Mesenchymal stem cell (in vitro differentiated cells and primary cell): ENCODE data around the gene TMEM38B. TPM values are rescaled to one million over a fixed set of nuclear protein-coding genes. Genes with fewer than 3 reads are reported as not detected.

Experiments used
- DNase-seq: peaks from one replicate; pipeline ENCODE4 v3.0.0-alpha.2; 2013
- H2AFZ ChIP-seq: one replicate; pipeline ENCODE4 v1.6.1; 2013; ENCODE audit warnings: low read depth, mild to moderate bottlenecking, control low read depth, inconsistent platforms, low read length, moderate library complexity
- H2AK5ac ChIP-seq: 2 replicates; pipeline ENCODE4 v1.6.1; 2013; ENCODE audit warnings: low read length, moderate library complexity, mild to moderate bottlenecking, inconsistent platforms; ENCODE audit not compliant: severe bottlenecking
- H2BK120ac ChIP-seq: one replicate; pipeline ENCODE4 v1.6.1; 2013; ENCODE audit warnings: low read depth, mild to moderate bottlenecking, inconsistent platforms, low read length, moderate library complexity
- H2BK12ac ChIP-seq, 2 experiments: one replicate each; pipeline ENCODE4 v1.6.1; 2013; ENCODE audit warnings: inconsistent platforms in 2 of 2, low read length in 2 of 2, mild to moderate bottlenecking in 2 of 2, moderate library complexity in 2 of 2, control low read depth in 1 of 2
- H2BK15ac ChIP-seq: one replicate; pipeline ENCODE4 v1.6.1; 2013; ENCODE audit warnings: mild to moderate bottlenecking, low read depth, inconsistent platforms; ENCODE audit not compliant: poor library complexity, severe bottlenecking
- H2BK5ac ChIP-seq: 2 replicates; pipeline ENCODE4 v1.6.1; 2013; ENCODE audit warnings: low read depth, mild to moderate bottlenecking, low read length, control low read depth, inconsistent platforms; ENCODE audit not compliant: poor library complexity, severe bottlenecking
- H3K14ac ChIP-seq, 2 experiments: one replicate each; pipeline ENCODE4 v1.6.1; 2013; ENCODE audit warnings: inconsistent platforms in 2 of 2, low read length in 2 of 2, control low read depth in 1 of 2, mild to moderate bottlenecking in 1 of 2, moderate library complexity in 1 of 2
- H3K18ac ChIP-seq, 2 experiments: one replicate each; pipeline ENCODE4 v1.6.1; 2013; ENCODE audit warnings: inconsistent platforms in 2 of 2, low read length in 2 of 2, control low read depth in 1 of 2, low read depth in 1 of 2, mild to moderate bottlenecking in 1 of 2
- H3K23ac ChIP-seq, 2 experiments: one replicate each; pipeline ENCODE4 v1.6.1; 2013; ENCODE audit warnings: inconsistent platforms in 2 of 2, low read length in 2 of 2, mild to moderate bottlenecking in 2 of 2, moderate library complexity in 2 of 2, control low read depth in 1 of 2
- H3K27ac ChIP-seq: 2 replicates; pipeline ENCODE4 v1.5.1; 2013; ENCODE audit warnings: mild to moderate bottlenecking, moderate library complexity, low read length, control low read depth, inconsistent platforms; ENCODE audit not compliant: poor library complexity, severe bottlenecking
- H3K27me3 ChIP-seq, 2 experiments: 2 replicates each; pipeline versions ENCODE4 v1.6.1 to v1.7.0; 2013; ENCODE audit warnings: low read length in 2 of 2, mild to moderate bottlenecking in 2 of 2, moderate library complexity in 2 of 2, control low read depth in 1 of 2, inconsistent platforms in 1 of 2; ENCODE audit not compliant: control insufficient read depth in 1 of 2, insufficient read depth in 1 of 2
- H3K36me3 ChIP-seq, 2 experiments: 2 replicates each; pipeline versions ENCODE4 v1.6.1 to v1.7.0; 2013; ENCODE audit warnings: low read length in 2 of 2, control low read depth in 1 of 2, inconsistent platforms in 1 of 2, low read depth in 1 of 2, mild to moderate bottlenecking in 1 of 2; ENCODE audit not compliant: insufficient read depth in 2 of 2, control insufficient read depth in 1 of 2
- H3K4ac ChIP-seq, 2 experiments: one replicate each; pipeline ENCODE4 v1.6.1; 2013; ENCODE audit warnings: inconsistent platforms in 2 of 2, low read length in 2 of 2, mild to moderate bottlenecking in 2 of 2, moderate library complexity in 2 of 2, control low read depth in 1 of 2, low read depth in 1 of 2
- H3K4me1 ChIP-seq: 2 replicates; pipeline ENCODE4 v1.6.1; 2013; ENCODE audit warnings: low read depth, low read length, control low read depth; ENCODE audit not compliant: control insufficient read depth, insufficient read depth
- H3K4me2 ChIP-seq: 2 replicates; pipeline ENCODE4 v1.6.1; 2013; ENCODE audit warnings: low read length, mild to moderate bottlenecking, inconsistent platforms; ENCODE audit not compliant: poor library complexity, severe bottlenecking
- H3K4me3 ChIP-seq, 2 experiments: 2 replicates each; pipeline versions ENCODE4 v1.5.1 to v1.7.0; 2013; ENCODE audit warnings: low read length in 2 of 2, mild to moderate bottlenecking in 2 of 2, control low read depth in 1 of 2, low read depth in 1 of 2; ENCODE audit not compliant: insufficient read depth in 1 of 2
- H3K79me1 ChIP-seq: replicated peaks from 2 replicates; pipeline ENCODE4 v1.6.1; 2013; ENCODE audit warnings: mild to moderate bottlenecking, control low read depth, low read length, inconsistent platforms; ENCODE audit not compliant: poor library complexity, severe bottlenecking
- H3K9ac ChIP-seq: 2 replicates; pipeline ENCODE4 v1.7.0; 2013; ENCODE audit warnings: mild to moderate bottlenecking, low read length, moderate library complexity
- H3K9me3 ChIP-seq: 2 replicates; pipeline ENCODE4 v1.7.0; 2013; ENCODE audit warnings: mild to moderate bottlenecking, low read length; ENCODE audit not compliant: control insufficient read depth
- H4K8ac ChIP-seq: one replicate; pipeline ENCODE4 v1.6.1; 2013; ENCODE audit warnings: inconsistent platforms, mild to moderate bottlenecking, low read length, moderate library complexity
- H4K91ac ChIP-seq: one replicate; pipeline ENCODE4 v1.6.1; 2013; ENCODE audit warnings: mild to moderate bottlenecking, low read length, inconsistent platforms
- WGBS: methylation state at CpG from one replicate; pipeline ENCODE4 v1.1.7; 2013; ENCODE audit warnings: mixed read lengths; 5-methylcytosine and 5-hydroxymethylcytosine counted together
- polyA plus RNA-seq, 2 experiments: library from polyadenylated mRNA; stranded (reverse); fragments of 200-250 nt; gene quantifications; one replicate each; pipeline ENCODE4 v1.2.3, GENCODE V29; 2013

TMEM38B gene, protein sequence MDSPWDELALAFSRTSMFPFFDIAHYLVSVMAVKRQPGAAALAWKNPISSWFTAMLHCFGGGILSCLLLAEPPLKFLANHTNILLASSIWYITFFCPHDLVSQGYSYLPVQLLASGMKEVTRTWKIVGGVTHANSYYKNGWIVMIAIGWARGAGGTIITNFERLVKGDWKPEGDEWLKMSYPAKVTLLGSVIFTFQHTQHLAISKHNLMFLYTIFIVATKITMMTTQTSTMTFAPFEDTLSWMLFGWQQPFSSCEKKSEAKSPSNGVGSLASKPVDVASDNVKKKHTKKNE
- 12.8 TPM for polyA plus RNA-seq (2013, experiment 1 of 2)
- polyA plus RNA-seq (2013, experiment 2 of 2), result 15.2 TPM

DNA sequence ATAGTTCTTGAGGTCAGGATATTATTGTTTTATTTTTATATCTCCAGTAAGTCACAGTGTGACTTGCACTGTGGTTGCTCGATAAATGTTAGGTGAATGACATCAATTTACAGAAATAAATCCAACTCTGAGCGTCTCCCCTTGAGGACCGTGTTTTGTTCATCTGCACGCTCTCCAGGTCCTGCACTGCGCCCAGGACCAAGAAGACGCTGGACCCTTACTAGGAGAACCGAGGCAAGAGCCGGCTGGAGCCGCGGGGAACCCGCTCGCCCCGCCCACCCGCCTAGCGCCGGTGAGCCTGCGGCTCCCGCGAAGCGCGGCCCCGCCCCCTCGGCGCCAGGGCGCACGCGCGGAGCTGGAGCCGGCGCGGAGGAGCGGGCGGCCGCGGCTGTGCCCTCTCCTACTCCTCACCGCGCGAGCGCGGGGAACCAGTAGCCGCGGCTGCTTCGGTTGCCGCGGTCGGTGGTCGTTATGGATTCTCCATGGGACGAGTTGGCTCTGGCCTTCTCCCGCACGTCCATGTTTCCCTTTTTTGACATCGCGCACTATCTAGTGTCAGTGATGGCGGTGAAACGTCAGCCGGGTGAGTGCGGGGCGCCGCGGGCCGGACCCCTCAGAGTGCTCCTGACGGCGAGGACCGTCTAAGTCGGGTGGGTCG, at the start of gene TMEM38B:
TMEM38B (plus strand) TSS at position 352 of the 658 bp plus-strand sequence; CDS start at position 472, 120 bp downstream.
- Histone ChIP-seq H3K14ac (peak within 1 kb of the TSS in 1 of 2 experiments; percentile 61), H2BK15ac (peak within 1 kb of the TSS; percentile 83), H3K4me1 (peaks cover 2% of the 10 kb centered on the region), H3K79me1 (peaks cover 6% of the 10 kb centered on the region), H4K91ac (peak within 1 kb of the TSS; percentile 68), H4K8ac (peak within 1 kb of the TSS; percentile 64), H3K9ac (peak within 1 kb of the TSS; percentile 91), H3K27ac (no peak within 1 kb of the TSS), H3K4ac (peak within 1 kb of the TSS in 1 of 2 experiments; percentile 34), H3K27me3 (peaks cover 15 to 20% of the 10 kb centered on the region in 2 experiments), H3K9me3 (no peaks in the 10 kb centered on the region), H2BK5ac (no peak within 1 kb of the TSS), H2AK5ac (no peak within 1 kb of the TSS), H2BK12ac (peak within 1 kb of the TSS in 1 of 2 experiments; percentile 51), H3K4me3 (peak within 1 kb of the TSS; percentile 71 to 88), H2AFZ (peak within 1 kb of the TSS; percentile 77), H3K36me3 (no peaks in the 10 kb centered on the region), H3K4me2 (peak within 1 kb of the TSS; percentile 95), H2BK120ac (no peak within 1 kb of the TSS), H3K18ac (peak within 1 kb of the TSS; percentile 70 to 79), H3K23ac (peak within 1 kb of the TSS in 1 of 2 experiments; percentile 60)
- DNase-seq, result peak; percentile 77
- under 1% methylated on average over 64 of the region's 65 CpGs for WGBS

DNA sequence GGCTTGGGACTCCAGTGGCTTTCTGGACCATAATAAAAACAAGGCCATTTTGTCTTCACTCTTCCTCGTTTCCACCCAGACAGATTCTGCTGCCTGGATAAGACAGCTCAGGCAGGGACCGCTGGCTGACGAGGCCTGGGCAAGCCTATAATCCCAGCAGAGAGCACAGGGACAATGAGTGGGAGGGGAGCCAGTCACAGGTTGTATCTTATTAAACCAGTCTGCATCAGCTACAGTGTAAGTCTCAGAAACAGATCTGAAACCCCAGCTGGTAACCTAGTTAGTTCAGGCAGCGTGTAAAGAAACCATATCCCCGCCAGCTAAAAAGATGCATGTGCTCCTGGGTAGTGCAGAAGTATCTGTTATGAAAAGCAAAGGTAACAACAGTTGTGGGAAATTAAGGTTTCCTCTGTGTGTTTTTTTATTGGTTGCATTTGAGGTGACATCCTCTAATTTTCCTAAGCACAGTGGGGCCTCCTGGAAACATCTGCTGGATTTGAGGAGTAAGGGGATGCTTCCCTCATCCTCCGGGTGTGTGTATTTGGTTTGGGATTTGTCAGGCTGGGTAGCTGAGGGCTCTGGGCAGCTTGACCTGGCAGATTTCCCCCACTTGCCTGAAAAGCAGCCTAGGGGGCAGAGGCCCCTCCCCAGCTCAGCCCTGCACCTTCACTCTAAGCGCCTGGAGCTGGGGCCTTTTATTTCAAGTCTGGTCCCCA, 47.3 kb upstream of the TMEM38B start:
- Histone ChIP-seq H3K27ac (no peak overlapping the region), H3K4me3 (no peak overlapping the region), H2BK120ac (no peak overlapping the region), H3K27me3 (no peaks in the 10 kb centered on the region), H3K79me1 (no peaks in the 10 kb centered on the region), H2BK5ac (no peak overlapping the region), H3K4me2 (no peak overlapping the region), H4K91ac (no peak overlapping the region), H2AFZ (no peak overlapping the region), H3K18ac (no peak overlapping the region), H2BK15ac (no peak overlapping the region), H3K14ac (no peak overlapping the region), H3K4ac (no peak overlapping the region), H4K8ac (peak overlapping the region; percentile 19), H3K9ac (no peak overlapping the region), H3K9me3 (no peaks in the 10 kb centered on the region), H3K36me3 (no peaks in the 10 kb centered on the region), H2AK5ac (no peak overlapping the region), H3K23ac (no peak overlapping the region), H3K4me1 (no peaks in the 10 kb centered on the region), H2BK12ac (no peak overlapping the region)
- no peak for DNase-seq
- WGBS, result 85% methylated on average over 7 of the region's 7 CpGs

DNA sequence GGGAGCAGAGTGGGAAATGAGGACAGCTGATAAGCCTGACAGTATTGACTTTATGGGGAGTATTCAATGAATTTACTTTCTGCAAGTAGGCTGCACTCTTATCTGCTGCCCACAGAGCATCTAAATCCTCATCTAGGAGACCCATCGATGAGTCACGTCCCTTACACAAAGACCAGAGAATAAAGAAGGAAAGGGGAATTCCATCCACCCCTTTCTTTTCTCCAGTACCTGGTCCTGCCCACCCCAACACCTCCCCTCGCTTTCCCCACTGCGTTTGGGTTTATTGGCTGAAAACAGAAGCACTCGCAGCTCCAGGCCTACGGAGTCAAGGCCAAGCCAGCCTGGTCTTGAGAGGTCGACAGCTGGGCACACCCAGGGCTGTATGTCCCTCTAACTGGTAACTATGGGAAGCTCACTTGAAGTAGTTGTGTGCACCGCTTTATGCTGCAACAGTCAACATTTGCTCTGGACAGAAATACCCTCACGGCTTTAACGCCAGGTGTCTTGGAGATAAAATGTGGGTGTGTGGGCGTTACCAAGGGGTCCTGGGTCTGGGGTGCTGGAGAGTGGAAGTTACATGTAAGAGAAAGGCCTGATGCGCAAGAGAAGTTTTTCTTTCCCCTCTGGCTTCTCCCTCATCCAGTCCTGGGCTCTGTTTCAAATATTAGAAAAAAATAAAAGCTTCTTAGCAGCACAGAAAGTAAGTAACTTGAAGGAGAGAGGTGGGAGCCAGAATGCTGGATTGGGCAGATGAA, 46.6 kb upstream of the TMEM38B start:
- H2BK120ac ChIP-seq, result no peak overlapping the region

More for the DNA sequence above, 46.6 kb upstream of the TMEM38B start:
- Histone ChIP-seq H3K4me1 (no peaks in the 10 kb centered on the region), H3K23ac (no peak overlapping the region), H2BK15ac (no peak overlapping the region), H3K14ac (no peak overlapping the region), H4K91ac (no peak overlapping the region), H2BK12ac (no peak overlapping the region), H3K4me3 (no peak overlapping the region), H3K79me1 (no peaks in the 10 kb centered on the region), H3K9ac (no peak overlapping the region), H2BK5ac (no peak overlapping the region), H2AK5ac (no peak overlapping the region), H3K4me2 (no peak overlapping the region), H4K8ac (no peak overlapping the region), H3K27ac (no peak overlapping the region), H3K9me3 (no peaks in the 10 kb centered on the region), H3K36me3 (no peaks in the 10 kb centered on the region), H3K27me3 (no peaks in the 10 kb centered on the region), H2AFZ (no peak overlapping the region), H3K18ac (no peak overlapping the region), H3K4ac (no peak overlapping the region)
- WGBS, result 66% methylated on average over 11 of the region's 12 CpGs
- no peak for DNase-seq
